HG03457 (cell line): ENCODE measurements around the gene RGS5.

Source experiments
- ATAC-seq: cut with Tn5 transposase; IDR thresholded peaks from one replicate; pipeline ENCODE4 v1.9.1; 2021; ENCODE audit warnings: moderate number of reproducible peaks; ENCODE audit not compliant: unreplicated experiment

RGS5 gene

GRCh38 chr1:163148911-163149310, 53.8 kb downstream of the RGS5 start:
- ATAC-seq: no peak

GRCh38 chr1:163147019-163147418, 55.7 kb downstream of the RGS5 start:
- ATAC-seq: no peak

- ATAC-seq: no peak
These were observed 57.3 kb downstream of the RGS5 start for GRCh38 chr1:163145435-163145834.

- no peak for ATAC-seq
These were observed 58.3 kb downstream of the RGS5 start for GRCh38 chr1:163144418-163144817.

- ATAC-seq: no peak
These were observed 60.6 kb downstream of the RGS5 start for GRCh38 chr1:163142152-163142551.

GRCh38 chr1:163141556-163141955, 61.2 kb downstream of the RGS5 start:
- no peak for ATAC-seq

- ATAC-seq: no peak
These were observed 65.0 kb downstream of the RGS5 start for GRCh38 chr1:163137556-163138265.

- ATAC-seq: no peak
These were observed 70.7 kb downstream of the RGS5 start for GRCh38 chr1:163131981-163132380.

- ATAC-seq: no peak
These were observed 72.4 kb downstream of the RGS5 start for GRCh38 chr1:163130225-163130856.

GRCh38 chr1:163128282-163128681, 74.4 kb downstream of the RGS5 start:
- no peak for ATAC-seq

GRCh38 chr1:163124812-163125211, 77.9 kb downstream of the RGS5 start:
- ATAC-seq: no peak

- no peak for ATAC-seq
These were observed 82.3 kb downstream of the RGS5 start for GRCh38 chr1:163120372-163120771.

GRCh38 chr1:163119707-163120106, 83.0 kb downstream of the RGS5 start:
- ATAC-seq: no peak

- ATAC-seq: no peak
These were observed 86.8 kb downstream of the RGS5 start for GRCh38 chr1:163115887-163116286.

GRCh38 chr1:163107655-163108054, 95.1 kb downstream of the RGS5 start:
- ATAC-seq: no peak

GRCh38 chr1:163106364-163106987, 96.2 kb downstream of the RGS5 start:
- no peak for ATAC-seq

- ATAC-seq: no peak
These were observed 98.2 kb downstream of the RGS5 start for GRCh38 chr1:163104385-163105099.

- no peak for ATAC-seq
These were observed 100.1 kb downstream of the RGS5 start for GRCh38 chr1:163102590-163102989.

- no peak for ATAC-seq
These were observed 107.5 kb downstream of the RGS5 start for GRCh38 chr1:163095213-163095612.

- no peak for ATAC-seq
These were observed 108.1 kb downstream of the RGS5 start for GRCh38 chr1:163094589-163094988.

GRCh38 chr1:163094182-163094581, 108.5 kb downstream of the RGS5 start:
- no peak for ATAC-seq

GRCh38 chr1:163093579-163093978, 109.1 kb downstream of the RGS5 start:
- no peak for ATAC-seq
